SHP77 treated with DMSO at 0.1 percent for 48 hours (cell line): Measurements from ENCODE around the gene JADE2.
A peak's percentile ranks its signal among the peaks of the same experiment; 100 is the strongest.

Source experiments
- DNase-seq: peaks from one replicate; lab custom pipeline; 2025; lab: John Stamatoyannopoulos, UW

The JADE2 gene

DNA sequence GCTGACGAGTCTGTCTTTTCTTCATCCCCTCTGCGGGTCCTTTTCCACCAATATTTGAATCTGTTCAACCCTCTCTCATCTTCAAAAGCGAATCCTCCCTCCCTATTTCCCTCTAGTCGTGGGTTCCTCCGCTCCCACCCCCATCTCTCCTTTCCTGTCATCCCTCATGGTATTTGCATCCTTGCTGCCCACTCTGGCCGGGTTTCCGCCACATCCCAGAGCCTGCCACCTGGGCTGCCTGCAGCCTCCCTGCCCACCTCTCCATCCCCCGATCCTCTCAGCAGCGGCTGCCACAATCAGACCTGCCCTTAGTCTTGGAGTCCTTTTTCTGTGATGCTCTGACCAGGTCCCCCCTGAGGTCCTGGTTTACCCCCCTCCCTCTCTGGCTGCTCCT, 44.9 kb downstream of the JADE2 start:
- no peak for DNase-seq

DNA sequence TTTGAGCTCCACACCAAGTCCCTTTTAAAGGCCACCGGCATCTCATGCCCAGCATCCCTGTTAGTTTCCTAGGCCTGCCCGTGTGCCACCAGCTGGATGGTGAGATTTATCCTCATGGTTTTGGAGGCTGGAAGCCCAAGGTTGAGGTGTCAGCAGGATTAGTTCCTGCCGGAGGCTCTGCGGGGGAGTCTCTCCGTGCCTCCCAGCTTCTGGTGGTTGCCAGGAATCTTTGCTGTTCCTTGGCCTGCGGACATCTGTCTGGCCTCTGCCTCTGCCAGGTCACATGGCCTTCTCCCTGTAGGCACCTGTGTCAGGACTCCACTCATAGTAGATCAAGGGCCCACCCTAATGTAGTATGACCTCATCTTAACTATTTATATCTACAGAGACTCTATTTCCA, 45.4 kb downstream of the JADE2 start:
- DNase-seq = no peak

DNA sequence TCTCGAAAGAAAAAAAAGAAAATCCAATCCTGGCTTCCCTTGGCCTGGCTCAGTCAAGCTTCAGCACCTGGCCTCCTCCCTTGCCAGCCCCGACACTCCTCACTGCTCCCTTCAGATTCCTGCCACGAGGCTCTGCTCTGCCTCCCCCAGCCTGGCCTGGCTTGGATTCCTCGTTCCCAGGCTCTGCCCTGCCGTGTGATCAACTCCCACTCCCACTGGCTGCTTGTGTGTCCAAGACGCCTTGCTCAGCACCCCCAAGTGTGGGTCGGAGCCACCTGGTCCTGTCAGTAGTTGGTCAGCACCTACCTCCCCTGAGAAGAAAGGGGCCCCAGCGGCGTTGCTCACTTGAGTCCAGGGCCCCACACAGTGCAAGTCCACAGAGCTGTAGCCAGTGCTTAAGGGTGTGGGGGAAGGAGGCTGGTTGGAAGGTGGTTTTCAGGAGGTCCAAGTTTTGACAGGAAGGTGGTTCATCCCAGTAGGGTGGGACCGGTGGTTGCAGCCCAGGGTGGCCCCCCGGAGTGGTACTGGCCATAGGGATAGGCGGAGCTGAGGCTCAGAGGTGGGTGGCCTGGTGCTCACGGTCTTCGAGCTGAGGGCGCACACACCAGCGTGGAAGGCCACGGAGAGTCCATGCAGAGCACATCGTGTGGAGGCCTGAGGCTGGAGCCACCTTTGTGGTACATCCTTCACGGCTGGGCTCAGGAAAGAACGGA, 46.4 kb downstream of the JADE2 start:
- no peak for DNase-seq

DNA sequence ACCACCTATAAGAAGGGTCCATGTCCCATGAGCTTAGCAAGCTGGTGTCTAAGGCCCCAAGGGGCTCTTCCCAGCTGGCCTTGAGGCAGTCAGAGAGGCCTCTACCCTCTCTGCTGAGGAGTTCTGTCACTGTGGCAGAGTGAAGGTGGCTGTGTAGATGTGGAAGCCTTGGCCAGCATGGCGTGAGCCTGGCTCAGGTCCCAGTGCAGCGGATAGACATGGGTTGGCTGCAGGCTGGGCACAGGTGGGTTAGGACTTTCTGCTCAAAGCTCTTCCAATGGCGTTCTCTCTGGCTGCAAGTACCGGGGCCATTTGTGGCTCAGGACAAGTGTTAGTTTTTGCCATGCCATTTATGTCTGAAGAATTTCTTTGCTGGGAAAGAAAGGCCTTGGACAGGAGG, 47.3 kb downstream of the JADE2 start:
- no peak for DNase-seq

DNA sequence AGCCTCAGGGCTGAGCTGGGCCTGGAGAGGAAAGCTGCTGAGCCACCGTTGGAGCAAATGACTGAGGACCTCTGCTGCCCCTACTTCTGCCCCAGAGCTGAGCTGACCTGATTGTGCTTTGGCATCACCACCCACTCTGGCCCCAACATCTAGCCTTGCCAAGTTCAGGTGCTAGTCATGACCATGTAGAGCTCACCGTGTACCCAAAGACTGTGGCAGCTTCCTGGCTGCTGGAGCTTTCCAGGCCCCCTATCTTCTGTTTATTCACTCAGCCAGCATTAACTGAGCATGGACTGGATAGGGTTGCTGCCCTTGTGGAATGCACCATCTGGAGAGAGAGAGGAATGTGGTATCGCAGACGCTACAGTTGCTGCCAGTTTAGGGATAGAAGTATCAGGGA, 49.1 kb downstream of the JADE2 start:
- DNase-seq = no peak

DNA sequence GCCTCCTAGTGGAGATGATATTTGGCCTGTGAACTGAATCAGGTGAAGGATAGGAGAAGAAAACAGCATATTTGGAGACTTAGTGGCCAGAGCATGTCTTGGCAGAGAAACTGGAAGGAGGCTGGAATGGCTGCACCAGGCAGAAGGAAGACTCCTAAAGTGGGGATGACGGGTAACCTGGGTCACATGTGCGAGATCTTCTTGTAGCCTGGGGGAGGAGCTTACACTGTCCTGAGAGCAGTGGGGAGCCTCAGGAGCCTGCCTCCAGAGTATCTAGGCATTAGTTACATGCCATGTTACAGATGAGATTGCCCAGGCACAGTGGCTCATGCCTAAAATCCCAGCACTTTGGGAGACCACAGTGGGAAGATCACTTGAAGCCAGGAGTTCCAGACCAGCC, 49.8 kb downstream of the JADE2 start:
- DNase-seq = no peak

DNA sequence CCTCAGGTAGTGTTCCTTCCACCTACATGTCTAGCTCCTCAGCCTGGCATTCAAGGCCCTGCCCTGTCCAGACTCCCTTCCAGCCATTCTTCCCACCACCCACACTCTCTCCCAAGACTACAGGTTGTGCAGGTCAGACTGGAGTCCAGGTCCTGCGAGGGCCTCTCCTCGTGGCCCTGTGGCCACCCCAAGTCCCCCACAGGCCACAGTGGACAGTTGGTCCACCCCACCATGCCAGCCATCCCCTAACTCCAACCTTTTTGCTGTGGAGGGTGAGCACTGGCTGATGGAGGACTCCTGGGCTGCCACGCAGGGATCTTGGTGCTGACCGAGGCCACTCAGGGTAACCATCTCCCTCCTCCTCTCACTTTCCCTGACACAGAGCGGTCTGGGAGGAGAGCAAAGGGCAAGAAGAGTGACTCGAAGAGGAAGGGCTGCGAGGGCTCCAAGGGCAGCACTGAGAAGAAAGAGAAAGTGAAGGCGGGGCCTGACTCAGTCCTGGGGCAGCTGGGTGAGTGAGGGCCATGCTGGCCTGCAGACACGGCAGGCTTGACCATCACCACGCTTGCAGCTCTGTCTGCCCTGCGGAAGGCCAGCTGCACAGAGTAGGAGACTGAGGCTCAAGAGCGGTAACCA, 51.0 kb downstream of the JADE2 start:
- DNase-seq = no peak

DNA sequence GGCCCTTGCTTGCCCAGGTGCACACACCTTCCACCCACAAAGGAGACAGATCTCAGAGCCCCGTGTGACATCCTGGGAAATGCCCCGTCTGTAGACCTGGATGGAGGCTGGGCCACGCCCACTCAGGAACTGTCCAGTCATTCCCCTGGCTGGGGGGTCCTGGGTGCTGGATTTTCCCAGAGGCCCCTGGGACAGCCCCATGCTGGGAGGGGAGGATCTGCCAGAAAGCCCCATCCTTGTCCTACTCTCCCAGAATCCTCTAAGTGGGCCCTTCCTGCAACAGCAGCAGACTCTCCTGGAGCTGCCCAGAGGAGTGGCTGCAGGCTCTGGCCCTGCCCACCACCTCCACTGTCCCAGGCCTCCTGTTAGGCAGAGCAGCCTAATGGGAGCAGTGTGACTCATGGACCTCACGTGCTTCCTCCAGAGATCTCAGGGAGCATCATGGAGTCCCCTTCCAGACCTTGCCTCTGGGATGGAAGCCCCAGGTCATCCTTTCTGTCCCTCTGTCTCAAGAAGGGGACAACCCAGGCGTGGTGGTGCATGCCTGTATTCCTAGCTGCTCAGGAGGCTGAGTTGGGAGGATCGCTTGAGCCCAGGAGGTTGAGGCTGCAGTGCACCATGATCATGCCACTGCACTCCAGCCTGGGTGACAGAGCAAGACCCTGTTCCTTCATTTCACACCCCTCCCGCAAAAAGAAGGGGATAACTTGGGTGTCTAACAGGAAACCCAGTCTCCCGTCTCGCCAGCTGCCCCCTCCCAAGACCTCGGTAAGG, 51.7 kb downstream of the JADE2 start:
- DNase-seq = no peak

DNA sequence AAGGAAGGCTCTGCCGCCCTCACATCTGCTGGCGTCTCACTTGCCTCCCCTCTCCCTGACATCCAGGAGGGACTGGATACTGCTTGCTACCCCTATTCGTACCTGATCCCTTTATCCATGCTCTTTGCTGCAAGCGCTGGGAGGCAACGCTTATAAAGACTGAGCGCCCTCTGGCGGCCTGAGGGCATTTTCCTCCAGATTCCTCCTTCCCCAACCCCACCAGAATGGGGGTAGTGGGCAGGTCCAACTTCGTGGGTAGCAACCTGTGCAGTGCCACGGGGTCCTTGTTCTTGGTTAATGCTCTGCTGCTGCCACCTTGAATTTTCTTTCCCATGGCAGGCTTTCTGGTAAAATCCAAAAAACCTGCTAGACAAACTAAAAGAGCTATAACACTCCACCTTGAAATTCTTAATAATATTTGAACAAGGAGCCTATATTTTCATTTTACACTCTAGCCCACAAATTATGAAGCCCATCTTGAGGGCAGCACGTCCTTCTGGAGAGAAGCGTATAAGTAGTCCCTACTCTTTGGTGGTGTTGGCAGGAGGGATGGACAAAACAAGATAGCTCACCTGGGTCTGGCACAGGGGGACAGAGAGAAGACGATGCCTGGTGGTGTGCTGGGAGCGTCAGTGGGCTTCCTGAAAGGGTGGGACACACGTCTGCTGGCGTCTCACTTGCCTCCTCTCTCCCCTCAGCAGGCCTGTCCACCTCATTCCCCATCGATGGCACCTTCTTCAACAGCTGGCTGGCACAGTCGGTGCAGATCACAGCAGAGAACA, 52.5 kb downstream of the JADE2 start:
- DNase-seq = peak; percentile 31

DNA sequence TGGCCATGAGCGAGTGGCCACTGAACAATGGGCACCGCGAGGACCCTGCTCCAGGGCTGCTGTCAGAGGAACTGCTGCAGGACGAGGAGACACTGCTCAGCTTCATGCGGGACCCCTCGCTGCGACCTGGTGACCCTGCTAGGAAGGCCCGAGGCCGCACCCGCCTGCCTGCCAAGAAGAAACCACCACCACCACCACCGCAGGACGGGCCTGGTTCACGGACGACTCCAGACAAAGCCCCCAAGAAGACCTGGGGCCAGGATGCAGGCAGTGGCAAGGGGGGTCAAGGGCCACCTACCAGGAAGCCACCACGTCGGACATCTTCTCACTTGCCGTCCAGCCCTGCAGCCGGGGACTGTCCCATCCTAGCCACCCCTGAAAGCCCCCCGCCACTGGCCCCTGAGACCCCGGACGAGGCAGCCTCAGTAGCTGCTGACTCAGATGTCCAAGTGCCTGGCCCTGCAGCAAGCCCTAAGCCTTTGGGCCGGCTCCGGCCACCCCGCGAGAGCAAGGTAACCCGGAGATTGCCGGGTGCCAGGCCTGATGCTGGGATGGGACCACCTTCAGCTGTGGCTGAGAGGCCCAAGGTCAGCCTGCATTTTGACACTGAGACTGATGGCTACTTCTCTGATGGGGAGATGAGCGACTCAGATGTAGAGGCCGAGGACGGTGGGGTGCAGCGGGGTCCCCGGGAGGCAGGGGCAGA, 53.3 kb downstream of the JADE2 start:
- no peak for DNase-seq

DNA sequence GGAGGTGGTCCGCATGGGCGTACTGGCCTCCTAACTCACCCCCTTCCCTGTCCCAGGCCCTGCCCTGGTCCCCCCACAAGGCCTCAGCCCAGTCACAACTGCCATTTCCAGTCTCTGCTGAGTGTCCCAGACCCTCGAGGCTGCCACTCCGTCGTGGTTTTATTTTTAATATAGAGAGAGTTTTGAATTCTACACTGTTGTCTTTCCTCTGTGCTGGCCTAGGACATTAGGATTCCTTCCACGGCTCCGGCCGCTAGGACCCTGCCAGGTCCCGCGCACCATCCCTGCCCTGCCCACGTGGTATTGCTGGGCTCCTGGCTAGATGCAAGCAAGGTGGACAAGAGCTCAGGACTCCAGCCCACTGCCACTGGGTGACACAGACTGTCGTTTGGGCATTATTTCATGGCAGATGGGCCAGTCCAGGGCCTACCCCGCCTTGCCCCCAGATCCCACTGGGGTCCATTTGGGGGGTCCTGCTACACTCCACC, 53.9 kb downstream of the JADE2 start:
- DNase-seq = no peak

DNA sequence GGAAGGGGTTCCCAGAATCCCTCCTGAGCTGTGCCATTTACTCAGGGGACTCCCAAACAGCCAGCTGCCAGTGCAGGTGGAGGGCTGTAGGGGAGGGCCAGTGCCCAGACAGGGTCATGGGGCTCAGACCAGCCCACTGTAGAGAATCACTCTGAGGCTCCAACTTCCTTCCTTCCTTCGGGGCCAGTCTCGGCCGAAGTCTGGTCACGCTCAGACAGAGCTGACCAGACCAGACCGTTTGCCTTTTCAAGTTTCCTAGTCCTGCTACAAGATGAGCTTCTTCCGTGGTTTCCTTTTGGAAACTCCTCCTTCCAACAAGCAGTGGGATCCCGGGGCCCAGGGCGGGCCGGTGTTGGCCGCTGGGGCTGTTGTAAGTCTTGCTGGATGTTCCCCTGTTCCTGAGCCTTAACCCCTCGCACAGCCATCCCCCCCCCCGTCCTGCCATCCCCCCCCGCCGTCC, 54.6 kb downstream of the JADE2 start:
- no peak for DNase-seq

DNA sequence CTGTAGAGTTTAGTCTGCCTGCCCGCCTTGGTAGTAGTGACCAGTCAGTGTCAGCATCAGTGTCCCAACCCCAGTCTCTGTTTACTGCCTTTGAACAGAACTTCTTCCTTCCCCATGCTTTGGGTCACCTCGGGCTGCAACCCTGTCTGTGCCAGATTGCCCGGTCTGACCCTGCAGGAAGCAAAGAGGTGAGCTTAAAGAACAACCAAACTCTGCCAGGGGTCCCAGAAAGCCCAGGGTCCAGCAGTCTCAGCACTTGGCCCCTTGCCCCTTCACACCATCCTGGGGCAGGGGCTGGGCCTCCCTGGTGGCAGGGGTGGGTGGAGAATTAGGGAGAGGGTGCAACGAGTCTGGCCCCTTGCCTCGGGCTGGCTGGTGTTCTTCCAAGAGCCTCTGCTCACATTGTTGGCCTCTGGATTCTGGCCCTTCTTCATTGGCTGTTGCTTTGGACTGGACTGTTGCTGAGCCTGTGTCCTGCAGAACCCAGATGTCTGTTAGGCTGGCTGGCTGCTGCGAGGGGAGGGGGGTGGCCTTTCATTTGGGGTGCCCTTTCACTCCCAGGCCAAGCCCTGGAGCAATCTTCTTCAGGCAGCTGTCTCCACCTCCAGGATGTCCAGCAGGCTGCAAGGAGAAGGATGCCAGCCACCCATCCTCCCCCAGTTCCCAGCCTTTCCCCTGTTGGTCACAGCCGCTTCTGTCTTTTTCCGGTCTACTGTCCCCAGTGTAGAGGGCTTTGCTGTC, 55.9 kb downstream of the JADE2 start:
- no peak for DNase-seq

DNA sequence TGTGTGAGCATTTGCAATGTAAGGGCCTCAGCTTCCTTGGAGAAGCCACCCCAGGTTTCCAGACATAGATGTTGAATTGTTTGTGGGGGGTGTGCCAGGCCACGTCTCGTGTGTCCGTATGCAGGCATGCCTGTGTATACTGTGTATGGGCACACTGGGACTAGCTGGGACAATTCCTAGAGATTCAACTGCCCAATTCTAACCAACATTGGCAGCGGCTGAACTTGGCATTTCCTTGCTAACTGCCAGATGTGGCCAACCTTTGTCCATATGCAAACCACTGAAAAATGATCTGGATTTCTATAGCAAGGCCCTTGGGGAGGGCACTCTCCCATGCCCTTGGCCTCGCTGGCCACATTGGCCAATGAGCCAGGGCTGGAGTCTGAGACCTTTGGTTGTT, 56.8 kb downstream of the JADE2 start:
- DNase-seq = no peak

DNA sequence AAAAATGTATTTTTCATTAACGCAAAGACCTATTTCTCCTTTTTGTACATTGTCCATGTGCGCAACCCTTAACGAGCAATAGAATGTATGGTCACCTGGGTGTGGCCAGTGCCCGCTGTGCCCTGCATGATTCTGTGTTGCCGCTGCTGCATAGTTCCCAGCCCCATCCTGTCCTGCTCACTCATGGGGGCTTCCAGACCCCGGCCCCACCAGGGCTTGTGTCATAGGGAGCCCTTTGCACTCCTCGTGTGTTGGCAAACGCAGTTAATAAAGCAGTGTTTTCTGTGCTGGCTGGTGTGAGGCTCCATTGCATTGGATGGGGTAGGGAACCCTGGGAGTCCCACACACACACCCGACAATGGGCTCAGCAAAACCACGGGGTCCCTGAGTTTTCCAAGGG, 57.5 kb downstream of the JADE2 start:
- no peak for DNase-seq

DNA sequence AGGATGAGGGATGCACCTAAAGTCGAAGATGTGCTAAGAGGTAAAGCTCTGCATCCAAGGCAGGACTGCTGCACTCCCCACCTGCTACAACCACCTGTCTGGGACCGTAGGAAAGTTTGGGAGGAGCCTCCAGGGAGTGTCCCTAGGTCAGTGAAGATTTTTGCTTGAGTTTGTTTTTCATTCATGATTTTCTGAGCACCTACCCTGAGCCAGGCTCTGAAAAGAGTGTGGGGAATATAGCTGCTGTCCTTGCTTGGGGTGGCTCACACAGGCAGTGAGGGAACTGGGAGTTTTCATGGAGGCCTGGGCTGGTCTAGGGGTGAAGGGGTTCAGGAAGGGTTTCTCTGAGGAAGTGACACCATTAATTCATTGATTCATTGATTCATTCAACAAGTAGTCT, 58.3 kb downstream of the JADE2 start:
- DNase-seq = no peak

DNA sequence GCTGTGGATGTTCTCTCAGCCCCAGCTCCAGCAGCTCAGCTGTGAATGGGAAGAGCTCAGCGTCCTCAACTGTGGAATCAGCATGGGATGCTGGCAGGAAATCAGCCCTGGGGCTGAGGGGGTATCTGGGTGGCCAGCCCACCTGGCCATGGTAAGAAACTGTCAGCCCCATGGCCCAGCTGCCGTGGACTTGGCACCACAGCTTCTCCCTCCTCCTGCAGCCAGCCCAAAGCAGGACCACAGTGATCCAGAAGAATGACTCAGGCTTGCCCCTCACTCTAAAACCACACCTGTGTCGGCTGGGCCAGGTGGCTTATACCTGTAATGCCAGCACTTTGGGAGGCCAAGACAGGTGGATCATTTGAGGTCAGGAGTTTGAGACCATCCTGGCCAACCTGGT, 59.2 kb downstream of the JADE2 start:
- no peak for DNase-seq

DNA sequence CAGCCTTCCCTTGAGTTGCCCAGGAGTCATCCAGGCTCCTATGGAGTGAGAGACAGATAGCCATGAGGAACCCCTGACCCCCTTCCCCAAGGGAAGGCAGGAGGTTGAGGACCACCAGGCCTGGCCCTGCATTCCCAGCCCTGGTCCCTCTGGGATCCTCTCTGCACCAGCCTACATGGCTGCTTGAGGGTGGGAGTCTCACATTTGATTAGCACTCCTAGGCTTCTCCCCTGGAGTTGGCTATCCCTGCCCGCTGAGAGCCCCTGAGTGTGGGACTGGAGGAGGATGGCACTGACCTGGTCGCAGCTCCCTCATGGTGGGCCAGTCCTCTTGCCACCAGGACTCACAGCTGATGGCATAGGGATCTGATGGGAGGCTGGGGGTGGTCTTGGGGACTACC, 60.5 kb downstream of the JADE2 start:
- DNase-seq = no peak

DNA sequence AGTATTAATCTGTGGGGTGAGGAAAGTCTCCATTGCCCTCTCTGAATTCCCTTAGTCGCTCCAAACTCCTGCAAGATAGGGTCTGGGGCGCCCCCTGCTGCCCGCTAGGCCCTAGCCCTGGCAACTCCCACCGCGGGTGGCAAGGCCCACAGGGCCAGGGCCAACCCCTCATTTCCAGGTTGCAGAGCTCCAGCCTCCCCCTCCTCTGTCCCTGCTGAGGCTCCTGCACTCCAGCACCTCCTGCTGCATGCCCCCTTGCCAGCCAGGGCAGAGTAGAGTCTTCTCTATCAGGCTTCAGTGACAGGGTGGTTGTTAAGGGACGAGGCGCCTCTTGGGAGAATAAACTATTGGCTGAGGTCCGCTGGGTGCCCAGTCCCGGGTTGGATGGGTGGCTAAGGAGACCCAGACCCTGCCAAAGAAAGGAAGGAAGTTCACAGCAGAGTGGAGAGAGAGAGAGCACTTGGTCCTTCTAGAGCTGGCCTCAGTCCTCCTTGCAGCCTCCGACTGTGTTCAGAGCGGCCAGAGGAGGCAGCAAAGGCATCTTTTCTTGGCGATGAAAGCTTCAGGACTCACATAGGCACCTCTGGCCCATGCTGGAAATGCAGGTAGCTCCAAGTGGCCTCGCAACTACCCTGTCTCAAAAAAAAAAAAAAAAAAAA, 61.5 kb downstream of the JADE2 start:
- DNase-seq = peak; percentile 69

DNA sequence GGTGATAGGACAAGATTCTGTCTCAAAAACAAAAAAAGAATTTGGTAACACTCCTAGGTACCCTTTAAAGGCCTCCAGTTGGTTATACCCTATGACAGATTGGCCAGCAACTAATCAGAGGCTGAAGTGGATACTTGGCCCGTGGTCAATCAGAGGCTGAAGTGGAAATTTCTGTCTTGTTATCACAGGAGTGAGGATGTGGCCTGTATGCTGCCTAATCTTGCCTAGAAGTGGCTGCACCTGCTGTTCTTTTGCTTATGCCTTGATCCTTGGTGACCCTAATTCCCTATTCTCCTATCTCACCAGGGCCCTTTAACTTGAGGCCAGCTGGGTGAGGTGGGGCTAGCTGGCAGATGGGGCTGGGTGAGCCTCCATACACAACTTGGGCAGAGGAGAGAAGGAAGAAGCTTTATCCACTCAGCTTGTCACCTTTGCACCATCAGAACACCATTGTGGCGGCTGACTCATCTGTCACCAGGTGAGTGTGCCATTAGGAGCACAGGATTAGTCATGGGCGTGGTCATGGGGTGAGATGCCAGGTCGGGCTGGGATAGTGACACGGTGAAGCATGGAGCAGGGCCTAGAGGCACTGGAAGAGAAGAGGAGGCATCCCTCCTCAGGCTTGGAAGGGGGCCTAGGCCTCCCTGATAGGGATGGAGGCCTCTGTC, 65.7 kb downstream of the JADE2 start:
- DNase-seq = no peak
